Measurements from ENCODE around the gene OR2AT4. TPM values are rescaled to one million over a fixed set of nuclear protein-coding genes. Genes with fewer than 3 reads are reported as not detected.
"Not testable (repeated sequence)": the region's sequence is repeated elsewhere in the genome, so short reads cannot be mapped to it uniquely, and the experiment has no call there.

Gene OR2AT4
- total RNA-seq, 6 experiments from 2014 or later: not detected

GRCh38 chr11:75055511-75055910 is 41.2 kb downstream of the OR2AT4 start:
- Histone ChIP-seq H3K27me3 (no peaks in the 10 kb centered on the region), H3K4me3 (no peak overlapping the region), H3K4me1 (no peaks in the 10 kb centered on the region), H3K9me3 (no peaks in the 10 kb centered on the region), H3K36me3 (no peaks in the 10 kb centered on the region), H3K27ac (no peak overlapping the region)
- TF ChIP-seq CTCF (IDR thresholded peaks at IDR 0.05) (no peak), POLR2A (IDR thresholded peaks at IDR 0.05) (no peak)
- ATAC-seq (no peak), DNase-seq (no peak)
- 70% methylated on average over 5 of the region's 6 CpGs for whole genome bisulfite sequencing (ENCODE audit: insufficient coverage, low coverage, low lambda C conversion rate, missing lambda C conversion rate)
- intact Hi-C loops (cut with DNase I): no loop called here

- Histone ChIP-seq H3K9me3 (no peaks in the 10 kb centered on the region), H3K36me3 (no peaks in the 10 kb centered on the region), H3K4me3 (no peak overlapping the region), H3K4me1 (no peaks in the 10 kb centered on the region), H3K27me3 (no peaks in the 10 kb centered on the region), H3K27ac (no peak overlapping the region)
- no peak for DNase-seq
- ATAC-seq: no peak
- TF ChIP-seq POLR2A (IDR thresholded peaks at IDR 0.05): no peak
- no peak for TF ChIP-seq CTCF (IDR thresholded peaks at IDR 0.05)
- intact Hi-C loops (cut with DNase I): no loop called here
- 91% methylated on average over 1 of the region's 1 CpG for WGBS (ENCODE audit: insufficient coverage, low coverage, low lambda C conversion rate, missing lambda C conversion rate)
Measured at GRCh38 chr11:75052457-75052856, 44.2 kb downstream of the OR2AT4 start.

- intact Hi-C loops (cut with DNase I): no loop called here
- ATAC-seq: no peak
- Histone ChIP-seq H3K9me3 (no peaks in the 10 kb centered on the region), H3K27ac (no peak overlapping the region), H3K4me1 (no peaks in the 10 kb centered on the region), H3K4me3 (no peak overlapping the region), H3K27me3 (no peaks in the 10 kb centered on the region), H3K36me3 (no peaks in the 10 kb centered on the region)
- no CpG with 5 or more reads among the region's 5 CpGs for WGBS (ENCODE audit: insufficient coverage, low coverage, low lambda C conversion rate, missing lambda C conversion rate)
- no peak for TF ChIP-seq CTCF (IDR thresholded peaks at IDR 0.05)
- no peak for TF ChIP-seq POLR2A (IDR thresholded peaks at IDR 0.05)
- DNase-seq: no peak
Measured at GRCh38 chr11:75051043-75051442, 45.6 kb downstream of the OR2AT4 start.

GRCh38 chr11:75050516-75050915 is 46.2 kb downstream of the OR2AT4 start:
- Histone ChIP-seq H3K4me1 (no peaks in the 10 kb centered on the region), H3K4me3 (no peak overlapping the region), H3K36me3 (no peaks in the 10 kb centered on the region), H3K27ac (no peak overlapping the region), H3K27me3 (no peaks in the 10 kb centered on the region), H3K9me3 (no peaks in the 10 kb centered on the region)
- DNase-seq (no peak), ATAC-seq (no peak)
- intact Hi-C loops (cut with DNase I): no loop called here
- 71% methylated on average over 4 of the region's 4 CpGs for WGBS (ENCODE audit: insufficient coverage, low coverage, low lambda C conversion rate, missing lambda C conversion rate)
- TF ChIP-seq POLR2A (IDR thresholded peaks at IDR 0.05) (no peak), CTCF (IDR thresholded peaks at IDR 0.05) (no peak)

- intact Hi-C loops (cut with DNase I); DNase-seq; H3K36me3 ChIP-seq; H3K4me3 ChIP-seq; H3K9me3 ChIP-seq; H3K4me1 ChIP-seq; H3K27me3 ChIP-seq; ATAC-seq; H3K27ac ChIP-seq: not testable (repeated sequence)
- WGBS (ENCODE audit: insufficient coverage, low coverage, low lambda C conversion rate, missing lambda C conversion rate): 68% methylated on average over 3 of the region's 8 CpGs
Measured at GRCh38 chr11:75049501-75050266, 47.0 kb downstream of the OR2AT4 start.
